Stimulated activated naive B cell treated with anti-CD40 and anti-IgM and Interleukin-4, amounts not matched to agents 10 μg/mL and 1 μg/mL and 100 μg/mL, for 72 hours (primary cell): Measurements from ENCODE around the gene PPM1B.
"Not testable (repeated sequence)": the region's sequence is repeated elsewhere in the genome, so short reads cannot be mapped to it uniquely, and the experiment has no call there.

Experiments
- ATAC-seq, 2 donors: fragments of 150-1000 bp; cut with Tn5 transposase; replicated peaks; 2 replicates each; pipeline ENCODE4 v1.10.0; 2021; ENCODE audit warnings: moderate library complexity in 1 of 2
- DNase-seq: peaks from one replicate; pipeline ENCODE4 v3.0.0; 2021
- H3K27ac Mint-ChIP-seq: one replicate; pipeline ENCODE4 v1.8.0; 2022; ENCODE audit warnings: mild to moderate bottlenecking, mixed read lengths
- H3K27me3 Mint-ChIP-seq, 2 donors: one replicate each; pipeline ENCODE4 v1.8.0; 2022; ENCODE audit warnings: mixed read lengths in 2 of 2
- H3K36me3 Mint-ChIP-seq, 2 donors: one replicate each; pipeline ENCODE4 v1.8.0; 2022; ENCODE audit warnings: mixed read lengths in 2 of 2, mild to moderate bottlenecking in 1 of 2
- H3K4me1 Mint-ChIP-seq, 2 donors: one replicate each; pipeline ENCODE4 v1.8.0; 2022; ENCODE audit warnings: mixed read lengths in 2 of 2, mild to moderate bottlenecking in 1 of 2
- H3K4me3 Mint-ChIP-seq, 2 donors: one replicate each; pipeline ENCODE4 v1.8.0; 2022; ENCODE audit warnings: mild to moderate bottlenecking in 2 of 2, mixed read lengths in 2 of 2, moderate library complexity in 1 of 2
- H3K9me3 Mint-ChIP-seq, 2 donors: one replicate each; pipeline ENCODE4 v1.8.0; 2022; ENCODE audit warnings: mixed read lengths in 2 of 2, mild to moderate bottlenecking in 1 of 2

PPM1B gene

DNA sequence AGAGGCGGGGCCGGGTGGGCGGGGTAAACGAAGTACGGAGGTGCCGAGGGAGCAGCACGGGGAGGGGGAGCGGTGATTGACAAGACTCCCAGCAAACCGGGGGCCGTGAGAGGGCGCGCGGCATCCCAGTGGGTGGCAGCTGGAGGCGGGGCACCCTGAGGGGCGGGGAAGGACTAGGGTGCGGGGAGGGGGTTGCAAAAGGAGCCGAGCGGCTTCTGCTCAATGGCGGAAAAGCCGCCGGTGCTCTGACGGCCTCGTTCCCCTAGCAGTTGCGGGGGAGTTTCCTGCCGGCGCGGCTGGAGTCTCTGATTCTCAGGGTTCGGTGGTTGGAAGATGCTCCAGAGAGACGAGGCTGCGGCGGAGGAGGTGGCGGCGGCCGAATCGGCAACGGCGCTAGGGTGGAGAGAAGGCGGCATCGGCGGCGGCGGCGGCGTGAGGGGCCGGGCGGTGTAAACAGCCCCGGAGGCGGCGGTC lies at the start of gene PPM1B:
Gene PPM1B, plus strand, starts transcription at position 195 of the 474 bp plus-strand sequence. CDS start 32,325 bp downstream, outside the sequence.
- peaks cover 4 to 13% of the 10 kb centered on the region in 2 donors for H3K36me3 Mint-ChIP-seq
- H3K4me1 Mint-ChIP-seq, result peaks cover 18 to 31% of the 10 kb centered on the region in 2 donors
- ATAC-seq (peak; percentile 71 to 78), DNase-seq (no peak)
- no peaks in the 10 kb centered on the region for H3K9me3 Mint-ChIP-seq
- peak within 1 kb of the TSS; percentile 99 for H3K27ac Mint-ChIP-seq
- no peaks in the 10 kb centered on the region for H3K27me3 Mint-ChIP-seq
- peak within 1 kb of the TSS; percentile 98 to 100 for H3K4me3 Mint-ChIP-seq

DNA sequence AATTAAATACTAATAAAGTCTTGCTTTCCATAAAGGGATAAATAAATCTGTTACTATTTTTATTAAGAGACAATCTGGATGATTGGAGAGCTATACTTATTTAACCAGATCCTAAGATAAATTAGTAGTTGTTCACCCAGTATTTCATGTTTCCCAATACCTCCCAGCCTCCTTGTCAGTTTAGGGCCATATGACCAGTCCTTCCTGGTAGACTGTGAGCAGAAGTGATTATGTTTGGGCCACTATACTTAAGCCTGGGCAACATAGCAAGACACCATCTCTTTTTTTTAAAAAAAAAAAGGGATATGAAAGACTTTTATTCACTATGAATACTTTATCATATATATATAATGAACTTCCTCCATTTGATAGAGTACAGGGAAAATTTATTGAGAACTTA lies 48.8 kb upstream of the PPM1B start:
- DNase-seq (no peak), ATAC-seq (peak in 1 of 2 donors; percentile 29)
- H3K27me3 Mint-ChIP-seq, result no peaks in the 10 kb centered on the region
- H3K27ac Mint-ChIP-seq, result no peak overlapping the region
- H3K4me3 Mint-ChIP-seq, result no peak overlapping the region
- H3K4me1 Mint-ChIP-seq, result peaks cover 3 to 5% of the 10 kb centered on the region in 2 donors
- H3K9me3 Mint-ChIP-seq, result no peaks in the 10 kb centered on the region
- H3K36me3 Mint-ChIP-seq, result no peaks in the 10 kb centered on the region

GRCh38 chr2:44120428-44120827 lies 48.2 kb upstream of the PPM1B start:
- no peak overlapping the region for H3K4me3 Mint-ChIP-seq
- ATAC-seq, result peak; percentile 84
- no peaks in the 10 kb centered on the region for H3K36me3 Mint-ChIP-seq
- H3K27me3 Mint-ChIP-seq, result no peaks in the 10 kb centered on the region
- DNase-seq, result no peak
- H3K9me3 Mint-ChIP-seq, result no peaks in the 10 kb centered on the region
- no peak overlapping the region for H3K27ac Mint-ChIP-seq
- H3K4me1 Mint-ChIP-seq, result peaks cover 3 to 5% of the 10 kb centered on the region in 2 donors

GRCh38 chr2:44121899-44122298 lies 46.8 kb upstream of the PPM1B start:
- H3K36me3 Mint-ChIP-seq, result no peaks in the 10 kb centered on the region
- ATAC-seq (no peak), DNase-seq (no peak)
- H3K27me3 Mint-ChIP-seq, result no peaks in the 10 kb centered on the region
- no peak overlapping the region for H3K4me3 Mint-ChIP-seq
- no peak overlapping the region for H3K27ac Mint-ChIP-seq
- peaks cover 3 to 5% of the 10 kb centered on the region in 2 donors for H3K4me1 Mint-ChIP-seq
- no peaks in the 10 kb centered on the region for H3K9me3 Mint-ChIP-seq

DNA sequence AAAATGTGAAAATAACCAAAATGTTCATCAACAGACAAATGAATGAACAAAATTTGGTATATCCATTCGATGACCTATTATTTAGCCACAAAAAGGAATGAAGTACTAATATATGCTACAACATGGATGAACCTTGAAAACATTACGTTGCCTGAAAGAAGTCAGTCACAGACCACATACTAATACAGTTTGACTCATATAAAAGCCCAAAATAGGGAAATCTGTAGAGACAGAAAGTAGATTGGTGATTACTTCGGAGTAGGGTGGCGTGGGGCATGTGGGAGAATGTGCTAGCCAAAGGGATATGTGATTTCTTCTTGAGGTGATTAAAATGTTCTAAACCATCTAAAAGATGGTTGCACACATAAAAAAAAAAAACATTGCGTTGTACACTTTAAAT lies 44.2 kb upstream of the PPM1B start:
- H3K4me3 Mint-ChIP-seq, result no peak overlapping the region
- peaks cover 3 to 5% of the 10 kb centered on the region in 2 donors for H3K4me1 Mint-ChIP-seq
- H3K27ac Mint-ChIP-seq, result no peak overlapping the region
- DNase-seq (no peak), ATAC-seq (no peak)
- no peaks in the 10 kb centered on the region for H3K27me3 Mint-ChIP-seq
- no peaks in the 10 kb centered on the region for H3K9me3 Mint-ChIP-seq
- no peaks in the 10 kb centered on the region for H3K36me3 Mint-ChIP-seq

- H3K27ac Mint-ChIP-seq, result no peak overlapping the region
- peaks cover 0 to 5% of the 10 kb centered on the region in 2 donors for H3K4me1 Mint-ChIP-seq
- H3K9me3 Mint-ChIP-seq, result peaks cover 0 to 1% of the 10 kb centered on the region in 2 donors
- no peaks in the 10 kb centered on the region for H3K27me3 Mint-ChIP-seq
- H3K36me3 Mint-ChIP-seq, result no peaks in the 10 kb centered on the region
- DNase-seq (no peak), ATAC-seq (no peak)
- H3K4me3 Mint-ChIP-seq, result no peak overlapping the region
These were observed 42.4 kb upstream of the PPM1B start for GRCh38 chr2:44126106-44126797.

DNA sequence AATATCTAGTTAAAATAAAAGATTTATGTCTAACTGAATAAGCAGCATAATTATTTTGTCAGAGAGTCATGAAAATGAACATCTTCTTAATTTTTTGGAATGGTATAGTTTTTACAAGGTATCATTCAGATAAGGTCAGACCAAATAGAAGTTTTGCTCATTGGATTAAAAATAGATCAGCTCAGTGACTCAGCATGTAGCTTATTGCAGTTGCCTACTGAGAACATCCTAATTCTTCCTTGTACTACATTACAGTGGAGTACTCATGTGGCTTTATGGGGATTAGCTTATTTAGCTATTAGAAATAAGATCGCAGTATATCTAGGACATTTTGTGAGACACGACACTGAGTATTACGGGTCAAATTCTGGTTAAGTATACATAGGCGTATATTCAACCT lies 38.2 kb upstream of the PPM1B start:
- H3K27me3 Mint-ChIP-seq, result no peaks in the 10 kb centered on the region
- no peak for DNase-seq
- H3K27ac Mint-ChIP-seq, result no peak overlapping the region
- H3K36me3 Mint-ChIP-seq, result no peaks in the 10 kb centered on the region
- H3K4me3 Mint-ChIP-seq, result no peak overlapping the region
- ATAC-seq, result no peak
- no peaks in the 10 kb centered on the region for H3K4me1 Mint-ChIP-seq
- peaks cover 0 to 6% of the 10 kb centered on the region in 2 donors for H3K9me3 Mint-ChIP-seq

GRCh38 chr2:44131177-44131576 lies 37.5 kb upstream of the PPM1B start:
- Mint-ChIP-seq H3K36me3 (no peaks in the 10 kb centered on the region), H3K4me3 (no peak overlapping the region), H3K27ac (no peak overlapping the region), H3K9me3 (peaks cover 0 to 6% of the 10 kb centered on the region in 2 donors), H3K4me1 (no peaks in the 10 kb centered on the region), H3K27me3 (no peaks in the 10 kb centered on the region)
- DNase-seq, result no peak
- ATAC-seq, result no peak

GRCh38 chr2:44133602-44134001 lies 35.1 kb upstream of the PPM1B start:
- DNase-seq, H3K9me3 Mint-ChIP-seq, H3K4me1 Mint-ChIP-seq, H3K36me3 Mint-ChIP-seq, H3K4me3 Mint-ChIP-seq, H3K27me3 Mint-ChIP-seq, ATAC-seq, H3K27ac Mint-ChIP-seq: not testable (repeated sequence)

- Mint-ChIP-seq H3K27ac (no peak overlapping the region), H3K4me3 (no peak overlapping the region), H3K9me3 (peaks cover 0 to 6% of the 10 kb centered on the region in 2 donors), H3K4me1 (peaks cover 0 to 3% of the 10 kb centered on the region in 2 donors), H3K27me3 (no peaks in the 10 kb centered on the region), H3K36me3 (no peaks in the 10 kb centered on the region)
- ATAC-seq, result no peak
- DNase-seq, result no peak
These were observed 33.8 kb upstream of the PPM1B start for GRCh38 chr2:44134848-44135247.

DNA sequence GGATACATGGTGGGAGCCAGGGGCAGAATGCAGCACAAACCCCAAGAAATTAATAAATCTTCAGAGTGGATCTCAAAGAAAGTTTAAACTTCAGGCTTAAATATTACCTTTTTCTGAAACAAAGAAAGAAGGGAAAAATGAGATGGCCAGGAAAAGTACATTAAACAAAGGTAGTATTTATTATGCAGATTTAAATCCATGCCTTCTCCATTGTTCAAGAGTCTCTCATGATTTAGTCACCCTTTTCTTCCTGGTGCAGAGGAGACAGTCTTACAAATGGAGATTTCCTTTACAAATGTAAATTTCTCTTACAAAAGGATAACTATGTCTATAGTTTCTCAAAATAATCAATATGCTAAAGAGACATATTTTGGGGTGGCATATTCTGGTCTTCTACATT lies 33.4 kb upstream of the PPM1B start:
- ATAC-seq, result no peak
- Mint-ChIP-seq H3K4me1 (peaks cover 0 to 3% of the 10 kb centered on the region in 2 donors), H3K36me3 (no peaks in the 10 kb centered on the region), H3K4me3 (no peak overlapping the region), H3K27me3 (peaks cover 0 to 1% of the 10 kb centered on the region in 2 donors), H3K27ac (no peak overlapping the region), H3K9me3 (peaks cover 0 to 6% of the 10 kb centered on the region in 2 donors)
- DNase-seq, result no peak

DNA sequence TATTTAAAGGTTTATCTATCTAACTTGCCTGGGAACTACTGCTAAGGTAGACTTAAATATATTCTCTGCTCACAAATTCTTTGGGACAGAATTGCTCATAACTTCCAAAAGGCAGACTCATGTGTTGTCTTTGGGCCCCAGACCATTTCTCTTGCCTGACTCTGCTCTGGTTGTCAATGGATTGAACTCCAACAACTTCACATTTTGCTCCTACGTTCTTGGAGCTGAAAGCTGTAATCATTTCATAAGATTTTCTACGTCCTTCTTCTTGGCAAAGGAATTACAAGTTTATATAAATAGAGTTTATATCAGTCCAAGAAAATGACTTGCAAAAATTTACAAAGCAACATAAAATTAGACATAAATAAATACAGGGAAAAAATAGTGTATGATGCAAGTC lies 32.9 kb upstream of the PPM1B start:
- no peak overlapping the region for H3K4me3 Mint-ChIP-seq
- H3K9me3 Mint-ChIP-seq, result peaks cover 0 to 6% of the 10 kb centered on the region in 2 donors
- no peak overlapping the region for H3K27ac Mint-ChIP-seq
- peaks cover 0 to 3% of the 10 kb centered on the region in 2 donors for H3K4me1 Mint-ChIP-seq
- DNase-seq (no peak), ATAC-seq (no peak)
- peaks cover 0 to 5% of the 10 kb centered on the region in 2 donors for H3K27me3 Mint-ChIP-seq
- H3K36me3 Mint-ChIP-seq, result no peaks in the 10 kb centered on the region

- Mint-ChIP-seq H3K27ac (no peak overlapping the region), H3K9me3 (peaks cover 0 to 5% of the 10 kb centered on the region in 2 donors), H3K4me3 (no peak overlapping the region), H3K4me1 (peaks cover 0 to 3% of the 10 kb centered on the region in 2 donors), H3K36me3 (no peaks in the 10 kb centered on the region), H3K27me3 (peaks cover 0 to 5% of the 10 kb centered on the region in 2 donors)
- DNase-seq, result no peak
- no peak for ATAC-seq
These were observed 32.4 kb upstream of the PPM1B start for GRCh38 chr2:44136252-44136651.

- Mint-ChIP-seq H3K27me3 (peaks cover 0 to 5% of the 10 kb centered on the region in 2 donors), H3K36me3 (no peaks in the 10 kb centered on the region), H3K4me1 (peaks cover 0 to 3% of the 10 kb centered on the region in 2 donors), H3K27ac (no peak overlapping the region), H3K9me3 (peaks cover 0 to 1% of the 10 kb centered on the region in 2 donors), H3K4me3 (no peak overlapping the region)
- no peak for ATAC-seq
- no peak for DNase-seq
These were observed 31.6 kb upstream of the PPM1B start for GRCh38 chr2:44137048-44137447.

DNA sequence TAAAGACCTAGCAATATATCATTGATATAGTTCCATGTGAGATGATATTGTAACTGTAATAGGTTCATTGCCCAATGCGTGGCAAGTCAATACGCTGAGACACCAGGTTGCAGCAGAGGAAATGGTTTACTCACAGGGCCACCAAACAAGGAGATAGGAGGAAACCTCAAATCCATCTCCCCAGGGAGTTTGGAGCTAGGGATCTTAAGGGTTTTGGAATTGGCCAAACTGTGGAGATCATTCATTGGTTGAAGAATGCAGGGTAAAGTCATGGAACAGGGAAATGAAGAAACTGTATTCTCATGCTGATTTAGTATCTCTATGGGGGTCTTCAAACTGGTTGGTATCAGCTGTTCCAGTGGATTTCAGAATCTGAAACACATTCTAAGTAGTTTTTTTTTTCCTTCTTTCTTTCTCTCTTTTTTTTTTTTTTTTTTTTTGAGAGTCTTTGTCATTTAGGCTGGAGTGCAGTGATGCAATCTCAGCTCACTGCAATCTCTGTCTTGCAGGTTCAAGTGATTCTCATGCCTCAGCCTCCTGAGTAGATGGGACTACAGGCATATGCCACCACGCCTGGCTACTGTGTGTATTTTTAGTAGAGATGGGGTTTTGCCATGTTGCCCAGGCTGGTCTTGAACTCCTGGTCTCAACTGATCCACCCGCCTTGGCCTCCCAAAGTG lies 30.7 kb upstream of the PPM1B start:
- peaks cover 0 to 1% of the 10 kb centered on the region in 2 donors for H3K9me3 Mint-ChIP-seq
- no peak overlapping the region for H3K4me3 Mint-ChIP-seq
- peaks cover 0 to 7% of the 10 kb centered on the region in 2 donors for H3K4me1 Mint-ChIP-seq
- no peak overlapping the region for H3K27ac Mint-ChIP-seq
- no peak for ATAC-seq
- H3K27me3 Mint-ChIP-seq, result peaks cover 0 to 5% of the 10 kb centered on the region in 2 donors
- H3K36me3 Mint-ChIP-seq, result no peaks in the 10 kb centered on the region
- no peak for DNase-seq
